Trophoblast cell (in vitro differentiated cells and primary cell): ENCODE measurements around the gene THYN1. TPM values are rescaled to one million over a fixed set of nuclear protein-coding genes. Genes with fewer than 3 reads are reported as not detected.

ENCODE experiments used
- DNase-seq, 2 donors: peaks; one replicate each; pipeline ENCODE4 v3.0.0-alpha.2; 2016
- H2AFZ ChIP-seq: 2 replicates; pipeline ENCODE4 v1.6.1; 2013; ENCODE audit warnings: low read length, moderate library complexity, mild to moderate bottlenecking; ENCODE audit not compliant: insufficient read depth, poor library complexity
- H2AK5ac ChIP-seq: 2 replicates; pipeline ENCODE4 v1.6.1; 2013; ENCODE audit warnings: mild to moderate bottlenecking, low read length
- H2BK120ac ChIP-seq: 2 replicates; pipeline ENCODE4 v1.6.1; 2013; ENCODE audit warnings: low read length, mild to moderate bottlenecking, moderate library complexity; ENCODE audit not compliant: insufficient read depth, poor library complexity
- H2BK12ac ChIP-seq: 2 replicates; pipeline ENCODE4 v1.6.1; 2013; ENCODE audit warnings: mild to moderate bottlenecking, low read length, moderate library complexity
- H2BK5ac ChIP-seq: 2 replicates; pipeline ENCODE4 v1.6.1; 2013; ENCODE audit warnings: low read length, low read depth, moderate library complexity, mild to moderate bottlenecking; ENCODE audit not compliant: poor library complexity
- H3K14ac ChIP-seq: 2 replicates; pipeline ENCODE4 v1.6.1; 2013; ENCODE audit warnings: mild to moderate bottlenecking, low read length
- H3K18ac ChIP-seq: 2 replicates; pipeline ENCODE4 v1.6.1; 2013; ENCODE audit warnings: mild to moderate bottlenecking, low read length
- H3K23ac ChIP-seq: 2 replicates; pipeline ENCODE4 v1.6.1; 2013; ENCODE audit warnings: low read length
- H3K27ac ChIP-seq: 2 replicates; pipeline ENCODE4 v1.5.1; 2013; ENCODE audit warnings: low read depth, mild to moderate bottlenecking, inconsistent platforms, low read length, moderate library complexity
- H3K27me3 ChIP-seq: 2 replicates; pipeline ENCODE4 v1.6.1; 2013; ENCODE audit warnings: inconsistent platforms, mild to moderate bottlenecking, low read length, moderate library complexity; ENCODE audit not compliant: insufficient read depth
- H3K36me3 ChIP-seq, 2 experiments: 1 replicate in 1 of 2; 2 replicates in 1 of 2; pipeline ENCODE4 v1.6.1; 2013; ENCODE audit warnings: low read length in 2 of 2, mild to moderate bottlenecking in 2 of 2, moderate library complexity in 1 of 2; ENCODE audit not compliant: insufficient read depth in 2 of 2, control insufficient read depth in 1 of 2
- H3K4ac ChIP-seq: 2 replicates; pipeline ENCODE4 v1.6.1; 2013; ENCODE audit warnings: low read depth, mild to moderate bottlenecking, low read length, moderate library complexity
- H3K4me1 ChIP-seq, 2 experiments: 1 replicate in 1 of 2; 2 replicates in 1 of 2; pipeline ENCODE4 v1.6.1; 2013; ENCODE audit warnings: low read length in 2 of 2, mild to moderate bottlenecking in 2 of 2, moderate library complexity in 1 of 2; ENCODE audit not compliant: insufficient read depth in 2 of 2, control insufficient read depth in 1 of 2
- H3K4me2 ChIP-seq: 2 replicates; pipeline ENCODE4 v1.6.1; 2013; ENCODE audit warnings: inconsistent platforms, mild to moderate bottlenecking, low read length, moderate library complexity
- H3K4me3 ChIP-seq: 2 replicates; pipeline ENCODE4 v1.5.1; 2013; ENCODE audit warnings: mild to moderate bottlenecking, low read depth, low read length, inconsistent platforms
- H3K79me1 ChIP-seq: one replicate; pipeline ENCODE4 v1.6.1; 2013; ENCODE audit warnings: low read length
- H3K79me2 ChIP-seq: 2 replicates; pipeline ENCODE4 v1.6.1; 2013; ENCODE audit warnings: low read length, mild to moderate bottlenecking; ENCODE audit not compliant: control insufficient read depth, insufficient read depth, poor library complexity
- H3K9ac ChIP-seq: 2 replicates; pipeline ENCODE4 v1.6.1; 2013; ENCODE audit warnings: mild to moderate bottlenecking, low read length
- H3K9me3 ChIP-seq: 2 replicates; pipeline ENCODE4 v1.6.1; 2013; ENCODE audit warnings: low read depth, mild to moderate bottlenecking, control low read depth, inconsistent platforms, low read length; ENCODE audit not compliant: insufficient read depth
- H4K12ac ChIP-seq: 2 replicates; pipeline ENCODE4 v1.6.1; 2013; ENCODE audit warnings: low read depth, mild to moderate bottlenecking, low read length, moderate library complexity
- H4K8ac ChIP-seq: 2 replicates; pipeline ENCODE4 v1.6.1; 2013; ENCODE audit warnings: low read depth, mild to moderate bottlenecking, low read length, moderate library complexity
- H4K91ac ChIP-seq: one replicate; pipeline ENCODE4 v1.6.1; 2013; ENCODE audit warnings: low read depth, mild to moderate bottlenecking, low read length, moderate library complexity
- WGBS: extraction: QIAGEN DNeasy Blood & Tissue Kit; methylation state at CpG from one replicate; pipeline ENCODE4 v1.1.7; 2013; ENCODE audit warnings: missing lambda C conversion rate; ENCODE audit not compliant: insufficient read length, insufficient coverage; ENCODE audit errors: extremely low coverage; 5-methylcytosine and 5-hydroxymethylcytosine counted together
- polyA plus RNA-seq: library from polyadenylated mRNA; stranded (reverse); fragments of 200-250 nt; gene quantifications from 2 replicates; pipeline ENCODE4 v1.2.3, GENCODE V29; 2013

Gene THYN1
- polyA plus RNA-seq = 27.6 and 30.3 TPM in 2 replicates

GRCh38 chr11:134253188-134253993 lies at the start of gene THYN1, which contains the start of gene ACAD8:
Gene THYN1 (minus strand): TSS chr11:134253352. CDS start chr11:134252882, 470 bp downstream.
Gene ACAD8 (plus strand): TSS chr11:134253568. CDS start chr11:134253601, 33 bp downstream.
- peak; percentile 96 to 97 for DNase-seq
- H3K79me1 ChIP-seq = peaks cover 3% of the 10 kb centered on the region
- peaks cover 3% of the 10 kb centered on the region for H3K79me2 ChIP-seq
- peak within 1 kb of the TSS; percentile 93 for H3K4me3 ChIP-seq
- no CpG with 5 or more reads among the region's 70 CpGs for WGBS
- H4K12ac ChIP-seq = peak within 1 kb of the TSS; percentile 87
- peak within 1 kb of the TSS; percentile 74 for H2BK120ac ChIP-seq
- H3K9me3 ChIP-seq = no peaks in the 10 kb centered on the region
- H2AFZ ChIP-seq = peak within 1 kb of the TSS; percentile 100
- no peak within 1 kb of the TSS for H3K23ac ChIP-seq
- peaks cover 2 to 16% of the 10 kb centered on the region in 2 experiments for H3K36me3 ChIP-seq
- H2BK12ac ChIP-seq = no peak within 1 kb of the TSS
- peak within 1 kb of the TSS; percentile 85 for H3K9ac ChIP-seq
- H4K8ac ChIP-seq = peak within 1 kb of the TSS; percentile 96
- peak within 1 kb of the TSS; percentile 88 for H3K18ac ChIP-seq
- H2AK5ac ChIP-seq = no peak within 1 kb of the TSS
- peak within 1 kb of the TSS; percentile 55 for H2BK5ac ChIP-seq
- H3K14ac ChIP-seq = peak within 1 kb of the TSS; percentile 81
- peak within 1 kb of the TSS; percentile 23 for H3K4ac ChIP-seq
- H4K91ac ChIP-seq = peak within 1 kb of the TSS; percentile 65
- no peak within 1 kb of the TSS for H3K27ac ChIP-seq
- H3K27me3 ChIP-seq = no peaks in the 10 kb centered on the region
- peaks cover 0 to 2% of the 10 kb centered on the region in 2 experiments for H3K4me1 ChIP-seq
- H3K4me2 ChIP-seq = peak within 1 kb of the TSS; percentile 86

GRCh38 chr11:134294664-134295063 lies 41.5 kb upstream of the THYN1 start:
- peaks cover 3% of the 10 kb centered on the region for H3K9me3 ChIP-seq
- H3K23ac ChIP-seq = no peak overlapping the region
- WGBS = no CpG with 5 or more reads among the region's 9 CpGs
- no peak overlapping the region for H3K4ac ChIP-seq
- no peak overlapping the region for H2BK12ac ChIP-seq
- no peaks in the 10 kb centered on the region for H3K79me1 ChIP-seq
- H3K27ac ChIP-seq = no peak overlapping the region
- peaks cover 4 to 7% of the 10 kb centered on the region in 2 experiments for H3K4me1 ChIP-seq
- no peak overlapping the region for H3K14ac ChIP-seq
- no peak overlapping the region for H2AFZ ChIP-seq
- H2BK5ac ChIP-seq = no peak overlapping the region
- no peaks in the 10 kb centered on the region for H3K36me3 ChIP-seq
- DNase-seq = no peak
- no peak overlapping the region for H3K9ac ChIP-seq
- H3K79me2 ChIP-seq = no peaks in the 10 kb centered on the region
- no peaks in the 10 kb centered on the region for H3K27me3 ChIP-seq
- no peak overlapping the region for H4K8ac ChIP-seq
- no peak overlapping the region for H2BK120ac ChIP-seq
- H4K12ac ChIP-seq = no peak overlapping the region
- H3K18ac ChIP-seq = no peak overlapping the region
- no peak overlapping the region for H2AK5ac ChIP-seq
- H3K4me2 ChIP-seq = no peak overlapping the region
- H3K4me3 ChIP-seq = no peak overlapping the region
- H4K91ac ChIP-seq = no peak overlapping the region

- Histone ChIP-seq H4K8ac (no peak overlapping the region), H3K4me3 (no peak overlapping the region), H3K27ac (no peak overlapping the region), H3K4me1 (peaks cover 4 to 7% of the 10 kb centered on the region in 2 experiments), H4K12ac (no peak overlapping the region), H3K79me2 (no peaks in the 10 kb centered on the region), H2BK120ac (no peak overlapping the region), H3K36me3 (no peaks in the 10 kb centered on the region), H3K18ac (no peak overlapping the region), H2AK5ac (no peak overlapping the region), H2BK5ac (no peak overlapping the region), H4K91ac (no peak overlapping the region), H3K14ac (no peak overlapping the region), H3K4ac (no peak overlapping the region), H3K9me3 (peaks cover 3% of the 10 kb centered on the region), H2BK12ac (no peak overlapping the region), H3K4me2 (no peak overlapping the region), H3K27me3 (no peaks in the 10 kb centered on the region), H2AFZ (no peak overlapping the region), H3K23ac (no peak overlapping the region), H3K9ac (no peak overlapping the region), H3K79me1 (no peaks in the 10 kb centered on the region)
- DNase-seq = peak; percentile 45 to 75
- no CpG with 5 or more reads among the region's 20 CpGs for WGBS
Measured at GRCh38 chr11:134293119-134294113, 40.3 kb upstream of the THYN1 start.

- Histone ChIP-seq H3K14ac (no peak overlapping the region), H2AK5ac (no peak overlapping the region), H2BK120ac (no peak overlapping the region), H3K79me1 (no peaks in the 10 kb centered on the region), H3K4me2 (no peak overlapping the region), H3K9ac (no peak overlapping the region), H3K4me3 (no peak overlapping the region), H2BK12ac (no peak overlapping the region), H2AFZ (no peak overlapping the region), H3K79me2 (no peaks in the 10 kb centered on the region), H4K12ac (no peak overlapping the region), H3K23ac (no peak overlapping the region), H4K91ac (no peak overlapping the region), H3K9me3 (peaks cover 3% of the 10 kb centered on the region), H3K27ac (no peak overlapping the region), H4K8ac (no peak overlapping the region), H3K4ac (no peak overlapping the region), H3K4me1 (peaks cover 4 to 7% of the 10 kb centered on the region in 2 experiments), H3K27me3 (no peaks in the 10 kb centered on the region), H3K18ac (no peak overlapping the region), H2BK5ac (no peak overlapping the region), H3K36me3 (no peaks in the 10 kb centered on the region)
- no peak for DNase-seq
- WGBS = no CpG with 5 or more reads among the region's 15 CpGs
Measured at GRCh38 chr11:134292661-134293060, 39.5 kb upstream of the THYN1 start.
